Rectal smooth muscle tissue (tissue), 1 donor: ENCODE measurements around the gene KCNH5.
"Not testable (repeated sequence)": the region's sequence is repeated elsewhere in the genome, so short reads cannot be mapped to it uniquely, and the experiment has no call there.

ENCODE experiments used
- H3K27ac ChIP-seq: one replicate; pipeline ENCODE4 v1.7.0; 2013; ENCODE audit warnings: low read depth, low read length, inconsistent platforms
- H3K27me3 ChIP-seq: one replicate; pipeline ENCODE4 v1.7.0; 2013; ENCODE audit warnings: low read length; ENCODE audit not compliant: control insufficient read depth, insufficient read depth
- H3K36me3 ChIP-seq: one replicate; pipeline ENCODE4 v1.7.0; 2013; ENCODE audit warnings: low read length; ENCODE audit not compliant: control insufficient read depth, insufficient read depth
- H3K4me1 ChIP-seq: one replicate; pipeline ENCODE4 v1.7.0; 2013; ENCODE audit warnings: low read length; ENCODE audit not compliant: control insufficient read depth, insufficient read depth
- H3K4me3 ChIP-seq: one replicate; pipeline ENCODE4 v1.7.0; 2013; ENCODE audit warnings: low read length
- H3K9ac ChIP-seq: one replicate; pipeline ENCODE4 v1.7.0; 2013; ENCODE audit warnings: low read length

Gene KCNH5

DNA sequence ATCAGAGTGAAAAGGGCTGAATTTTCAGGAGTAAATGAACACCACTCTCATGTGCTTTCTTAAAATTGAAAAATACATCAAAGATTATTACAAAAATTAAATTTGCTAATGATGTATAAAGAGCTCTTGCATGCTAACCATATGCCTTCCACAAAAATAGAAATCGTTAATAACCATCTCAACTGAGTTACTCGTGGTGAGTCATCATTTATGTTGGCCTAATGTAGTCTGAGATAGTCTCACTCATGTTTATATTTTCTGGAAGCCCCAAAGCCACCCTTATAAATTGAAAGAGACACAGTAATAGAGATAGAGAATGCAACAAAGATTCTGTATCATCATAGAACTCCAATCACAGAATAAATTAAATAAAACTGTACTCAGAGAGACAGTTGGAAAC is 131.2 kb downstream of the KCNH5 start:
- Histone ChIP-seq H3K9ac (no peak overlapping the region), H3K4me1 (no peaks in the 10 kb centered on the region), H3K4me3 (no peak overlapping the region), H3K27ac (no peak overlapping the region), H3K36me3 (no peaks in the 10 kb centered on the region), H3K27me3 (no peaks in the 10 kb centered on the region)

DNA sequence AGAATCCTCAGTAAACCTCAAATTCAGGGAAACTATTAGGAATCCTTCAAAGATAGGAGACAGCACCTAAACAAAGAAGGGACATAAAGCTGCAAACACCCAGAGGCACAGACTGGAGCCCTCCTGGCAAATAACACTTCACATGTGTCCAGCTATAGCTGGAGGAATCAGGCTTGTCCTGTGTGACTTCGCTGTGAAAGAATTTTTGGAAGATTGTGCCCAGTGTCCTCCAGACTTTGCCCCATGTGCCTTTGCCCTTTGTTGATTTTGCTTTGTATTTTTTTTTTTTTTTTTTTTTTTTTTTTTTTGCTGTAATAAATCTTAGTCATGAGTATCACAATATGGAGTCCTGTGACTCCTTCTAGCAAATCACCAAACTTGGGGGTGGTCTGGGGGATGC is 136.8 kb downstream of the KCNH5 start:
- Histone ChIP-seq H3K4me3 (no peak overlapping the region), H3K36me3 (no peaks in the 10 kb centered on the region), H3K27me3 (no peaks in the 10 kb centered on the region), H3K27ac (no peak overlapping the region), H3K9ac (no peak overlapping the region), H3K4me1 (no peaks in the 10 kb centered on the region)

DNA sequence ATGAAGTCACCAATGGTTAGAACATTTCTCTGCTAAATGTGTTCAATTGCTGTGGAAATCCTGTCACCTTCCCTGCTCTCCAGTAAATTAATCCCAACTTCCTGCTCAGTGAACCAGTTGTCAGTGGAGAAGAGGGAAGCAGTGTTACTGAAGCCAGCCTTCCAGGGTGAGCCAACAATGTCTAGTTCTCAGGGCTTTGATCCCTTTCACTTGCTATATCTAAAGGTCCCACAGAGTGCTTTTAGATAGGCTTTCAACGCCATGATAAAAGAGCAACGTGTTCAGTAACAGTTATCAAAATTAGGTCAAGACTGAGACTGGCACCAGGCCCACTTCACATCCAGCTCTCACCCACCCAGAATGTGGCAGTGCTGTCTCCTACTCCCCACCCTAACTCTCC is 139.7 kb downstream of the KCNH5 start:
- no peaks in the 10 kb centered on the region for H3K27me3 ChIP-seq
- H3K4me1 ChIP-seq: no peaks in the 10 kb centered on the region
- H3K36me3 ChIP-seq: no peaks in the 10 kb centered on the region
- no peak overlapping the region for H3K4me3 ChIP-seq
- H3K9ac ChIP-seq: no peak overlapping the region
- H3K27ac ChIP-seq: no peak overlapping the region

DNA sequence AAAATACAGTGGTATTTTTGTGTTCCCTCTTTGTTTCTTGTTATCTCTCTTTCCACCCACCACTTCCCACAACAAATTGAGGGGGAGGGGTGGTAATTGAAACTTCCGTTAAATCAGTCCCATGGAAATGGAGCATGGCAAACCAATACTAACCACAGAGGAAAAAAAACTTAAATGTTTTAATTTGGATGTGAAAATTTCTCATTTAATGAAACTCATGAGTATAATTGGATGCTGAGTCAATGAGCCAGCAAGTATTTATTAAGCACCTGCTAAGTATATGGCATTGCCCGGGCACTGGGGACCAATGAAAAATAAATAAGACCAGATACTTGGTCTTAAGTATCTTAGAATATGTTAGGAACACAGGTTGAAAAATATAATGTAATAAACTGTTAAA is 147.5 kb downstream of the KCNH5 start:
- Histone ChIP-seq H3K36me3 (no peaks in the 10 kb centered on the region), H3K4me1 (no peaks in the 10 kb centered on the region), H3K27me3 (no peaks in the 10 kb centered on the region), H3K27ac (no peak overlapping the region), H3K9ac (no peak overlapping the region), H3K4me3 (no peak overlapping the region)

DNA sequence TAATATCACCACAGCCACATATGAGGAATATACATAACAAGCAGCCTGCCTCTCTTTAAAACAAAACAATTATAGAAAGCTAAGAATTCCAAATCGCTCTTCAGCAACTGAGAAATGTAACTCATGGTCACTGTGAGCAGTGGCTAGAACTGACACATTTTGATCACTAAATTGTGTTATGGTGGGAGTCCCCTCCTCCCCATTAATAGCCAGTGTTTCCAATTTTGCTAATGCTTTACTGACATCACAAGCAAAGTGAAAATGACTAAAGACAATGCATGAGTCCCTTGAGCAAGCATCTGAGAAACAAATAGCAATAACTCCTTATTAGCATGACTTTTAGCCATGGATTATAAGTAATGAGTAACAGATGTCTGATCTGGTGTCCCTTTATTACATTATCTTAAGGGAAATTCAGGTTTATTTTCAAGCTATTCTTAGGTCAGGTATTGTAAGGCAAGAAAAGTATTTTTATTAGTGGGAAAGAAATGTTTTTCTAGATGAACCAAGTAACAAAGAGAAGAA is 148.3 kb downstream of the KCNH5 start:
- no peaks in the 10 kb centered on the region for H3K4me1 ChIP-seq
- H3K27ac ChIP-seq: no peak overlapping the region

DNA sequence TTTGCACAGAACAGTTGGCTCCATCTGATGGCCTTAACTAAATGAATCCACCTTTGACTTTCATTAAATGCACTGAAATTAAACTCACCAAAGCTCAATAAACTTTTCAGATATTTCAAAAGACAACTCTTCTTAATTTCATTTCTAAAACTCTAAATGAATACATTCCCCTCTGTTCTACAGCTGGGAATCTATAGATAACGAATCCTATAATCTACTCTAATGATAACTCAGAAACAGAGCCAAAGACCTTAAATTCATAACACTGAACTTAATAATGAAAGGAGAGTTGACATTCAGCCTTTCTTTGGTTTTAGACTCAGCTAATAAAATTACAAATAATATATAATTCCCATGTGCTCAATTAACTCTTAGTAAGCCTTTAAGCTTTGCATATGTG is 150.5 kb downstream of the KCNH5 start:
- no peaks in the 10 kb centered on the region for H3K4me1 ChIP-seq

More for the DNA sequence above, 148.3 kb downstream of the KCNH5 start:
- H3K9ac ChIP-seq: no peak overlapping the region
- no peaks in the 10 kb centered on the region for H3K27me3 ChIP-seq
- no peaks in the 10 kb centered on the region for H3K36me3 ChIP-seq
- no peak overlapping the region for H3K4me3 ChIP-seq

DNA sequence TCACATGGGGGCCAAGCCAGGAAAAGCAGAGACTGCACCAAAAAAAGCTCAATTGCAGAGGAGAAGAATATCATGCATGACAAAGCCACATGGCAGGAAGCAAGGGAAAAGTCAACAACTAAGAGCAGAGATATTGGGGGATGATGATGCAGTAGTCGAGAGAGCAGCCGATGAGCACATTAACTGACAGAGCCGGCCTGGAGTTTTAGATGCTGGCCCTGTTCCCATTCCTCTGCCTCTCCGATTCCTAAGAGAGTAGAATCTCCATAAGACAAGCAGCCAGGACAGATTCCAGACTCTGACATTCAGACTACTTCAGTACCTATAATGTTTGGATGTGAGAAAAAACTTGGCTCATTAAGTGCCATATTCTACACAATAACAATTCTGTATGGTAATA is 155.9 kb downstream of the KCNH5 start:
- no peaks in the 10 kb centered on the region for H3K4me1 ChIP-seq
- H3K27ac ChIP-seq: no peak overlapping the region
- no peak overlapping the region for H3K9ac ChIP-seq
- no peak overlapping the region for H3K4me3 ChIP-seq
- H3K27me3 ChIP-seq: no peaks in the 10 kb centered on the region
- H3K36me3 ChIP-seq: no peaks in the 10 kb centered on the region

More for the DNA sequence above, 150.5 kb downstream of the KCNH5 start:
- no peaks in the 10 kb centered on the region for H3K27me3 ChIP-seq
- no peak overlapping the region for H3K4me3 ChIP-seq
- H3K27ac ChIP-seq: no peak overlapping the region
- no peaks in the 10 kb centered on the region for H3K36me3 ChIP-seq
- H3K9ac ChIP-seq: no peak overlapping the region

DNA sequence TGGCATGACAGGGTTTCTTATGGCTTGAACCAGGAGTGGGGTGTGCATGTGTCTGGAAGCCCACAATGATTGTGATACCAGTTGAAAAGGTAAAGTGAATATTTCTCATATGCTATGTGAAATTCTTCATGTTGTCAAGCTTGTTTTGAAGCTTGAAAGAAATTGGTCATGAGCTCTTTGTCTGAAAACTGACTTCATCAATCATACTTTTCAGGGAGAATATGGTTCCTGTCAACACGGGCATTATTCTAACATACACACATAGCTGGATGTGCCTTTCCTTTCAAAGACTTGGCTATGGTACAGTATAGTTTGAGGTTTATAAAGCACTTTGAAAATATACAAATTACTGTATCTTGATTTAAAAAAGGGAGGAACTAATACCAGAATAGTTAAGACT is 158.8 kb downstream of the KCNH5 start:
- H3K27me3 ChIP-seq: no peaks in the 10 kb centered on the region
- H3K9ac ChIP-seq: no peak overlapping the region

DNA sequence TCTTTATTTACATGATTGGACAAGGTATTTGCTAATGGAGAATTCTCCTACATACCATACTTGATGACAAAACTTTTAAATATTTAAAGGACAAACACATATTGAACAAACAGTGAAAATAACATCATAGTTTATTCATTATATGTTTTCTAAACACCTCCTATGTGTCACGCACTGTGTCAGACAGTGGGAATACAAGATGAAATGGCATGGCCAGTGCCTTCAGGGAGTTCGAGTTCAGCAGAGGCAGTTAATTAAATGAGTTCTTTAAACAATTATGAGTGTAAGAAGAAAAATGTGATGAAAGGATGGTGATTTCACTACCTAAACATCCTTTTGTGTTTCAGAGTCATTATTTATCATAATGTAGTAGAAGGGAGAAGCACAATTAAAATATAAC is 159.8 kb downstream of the KCNH5 start:
- no peaks in the 10 kb centered on the region for H3K36me3 ChIP-seq
- no peak overlapping the region for H3K4me3 ChIP-seq
- H3K9ac ChIP-seq: no peak overlapping the region
- no peak overlapping the region for H3K27ac ChIP-seq
- H3K27me3 ChIP-seq: no peaks in the 10 kb centered on the region
- no peaks in the 10 kb centered on the region for H3K4me1 ChIP-seq

More for the DNA sequence above, 158.8 kb downstream of the KCNH5 start:
- Histone ChIP-seq H3K27ac (no peak overlapping the region), H3K4me3 (no peak overlapping the region), H3K4me1 (no peaks in the 10 kb centered on the region), H3K36me3 (no peaks in the 10 kb centered on the region)

DNA sequence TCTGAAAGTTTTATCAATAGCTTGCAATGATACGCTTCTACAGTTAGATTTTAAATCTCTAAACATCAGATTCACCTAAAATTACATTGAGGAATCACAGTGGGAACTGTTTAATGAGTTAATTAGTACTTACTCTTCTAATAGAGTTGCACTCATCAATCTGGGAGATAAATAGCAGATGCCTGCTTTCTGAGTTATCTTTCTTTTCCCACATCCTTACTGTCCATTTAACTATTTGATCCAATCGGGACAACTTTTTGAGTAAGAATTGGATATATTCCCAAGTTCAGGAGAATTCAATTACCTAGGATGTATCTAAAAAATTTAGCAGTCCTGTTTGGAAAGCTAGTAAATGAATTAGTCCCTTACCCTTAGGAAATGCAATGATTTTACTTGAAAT is 162.3 kb downstream of the KCNH5 start:
- no peak overlapping the region for H3K4me3 ChIP-seq
- no peaks in the 10 kb centered on the region for H3K27me3 ChIP-seq
- no peaks in the 10 kb centered on the region for H3K4me1 ChIP-seq
- no peak overlapping the region for H3K27ac ChIP-seq
- H3K9ac ChIP-seq: no peak overlapping the region
- no peaks in the 10 kb centered on the region for H3K36me3 ChIP-seq

DNA sequence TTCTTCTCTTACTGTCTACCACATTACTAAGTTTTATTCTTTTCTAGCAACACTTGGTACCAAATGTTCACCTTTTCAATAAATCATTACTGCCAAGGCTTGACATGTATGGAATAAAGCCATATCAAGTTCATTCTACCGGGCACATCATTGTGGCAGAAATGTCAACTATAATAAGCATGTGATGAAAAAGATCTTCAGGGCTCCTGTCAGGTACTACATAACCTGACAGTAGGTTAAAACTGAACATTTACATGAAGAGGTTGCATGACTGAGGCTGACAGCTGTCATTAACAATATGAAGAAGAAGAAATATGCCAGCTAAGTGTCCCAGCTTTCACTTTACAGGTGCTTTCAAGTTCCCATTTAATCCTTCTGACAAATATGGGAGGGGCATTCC is 178.9 kb downstream of the KCNH5 start:
- Histone ChIP-seq H3K4me3 (no peak overlapping the region), H3K27me3 (no peaks in the 10 kb centered on the region), H3K4me1 (no peaks in the 10 kb centered on the region), H3K9ac (no peak overlapping the region), H3K27ac (no peak overlapping the region), H3K36me3 (no peaks in the 10 kb centered on the region)

DNA sequence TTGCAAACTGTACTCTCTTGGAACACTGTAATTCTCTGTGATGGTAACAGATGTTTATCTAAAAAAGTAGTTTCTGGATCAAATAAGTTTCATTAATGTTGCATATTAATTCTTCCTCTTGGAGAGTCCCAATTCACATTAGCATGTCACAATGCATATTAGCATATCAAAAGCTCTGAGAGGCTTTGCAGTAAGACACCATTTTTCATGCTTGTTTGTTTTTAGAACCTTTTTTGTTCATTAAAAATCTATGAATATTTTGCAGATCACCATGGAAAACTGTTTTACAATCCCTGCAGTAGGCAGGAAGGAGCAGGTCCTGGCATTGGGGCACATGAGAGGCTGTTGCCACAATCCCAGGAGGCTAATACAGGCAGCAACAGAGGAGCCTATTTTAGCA is 180.7 kb downstream of the KCNH5 start:
- Histone ChIP-seq H3K9ac (no peak overlapping the region), H3K36me3 (no peaks in the 10 kb centered on the region), H3K27me3 (no peaks in the 10 kb centered on the region), H3K4me1 (no peaks in the 10 kb centered on the region), H3K4me3 (no peak overlapping the region), H3K27ac (no peak overlapping the region)

DNA sequence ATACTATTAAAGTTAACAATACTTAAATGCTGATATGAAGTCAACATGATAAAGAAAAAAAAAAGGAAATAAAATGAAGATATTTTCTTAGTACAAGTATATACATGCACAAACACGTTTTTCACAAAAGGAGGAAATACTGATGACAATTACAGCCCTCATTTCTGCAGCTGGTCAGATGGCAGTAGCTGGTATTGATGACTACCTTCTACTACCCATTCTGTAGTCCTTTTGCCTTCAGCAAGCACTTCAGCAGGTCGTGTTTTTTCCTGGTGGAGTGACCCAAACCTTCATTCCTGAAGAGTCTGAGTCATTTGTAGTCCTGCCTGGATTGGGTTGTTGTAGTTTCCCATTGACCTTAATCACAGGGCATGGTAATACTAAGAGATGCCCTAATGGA is 187.2 kb downstream of the KCNH5 start:
- not testable (repeated sequence) for H3K4me1 ChIP-seq, H3K27ac ChIP-seq, H3K36me3 ChIP-seq, H3K4me3 ChIP-seq, H3K27me3 ChIP-seq, H3K9ac ChIP-seq
